GM12878 (cell line): ENCODE data around the gene GOLPH3. TPM values are rescaled to one million over a fixed set of nuclear protein-coding genes. Genes with fewer than 3 reads are reported as not detected.

Experiments
- BCLAF1 ChIP-seq: fragments of 450-650 bp; IDR thresholded peaks from 2 replicates; pipeline ENCODE4 v1.6.1; 2017; ENCODE audit warnings: antibody characterized with exemption, mild to moderate bottlenecking, moderate library complexity
- E2F4 ChIP-seq: IDR thresholded peaks from 2 replicates; pipeline ENCODE4 v1.6.1; 2012; ENCODE audit warnings: low read depth, low read length, improper control_type of control experiment
- FOXM1 ChIP-seq: IDR thresholded peaks from 2 replicates; pipeline ENCODE4 v1.6.1; 2012; ENCODE audit warnings: low read depth, mild to moderate bottlenecking, inconsistent platforms, low read length, moderate library complexity
- KLF5 ChIP-seq: fragments of 450-650 bp; IDR thresholded peaks from 2 replicates; pipeline ENCODE4 v1.6.1; 2014; ENCODE audit warnings: mild to moderate bottlenecking; ENCODE audit not compliant: partially characterized antibody
- LARP7 ChIP-seq: fragments of 450-650 bp; IDR thresholded peaks from 2 replicates; pipeline ENCODE4 v1.6.1; 2017; ENCODE audit warnings: mild to moderate bottlenecking
- NFYB ChIP-seq: IDR thresholded peaks from 2 replicates; pipeline ENCODE4 v1.6.1; 2011; ENCODE audit warnings: low read depth, mild to moderate bottlenecking, low read length, improper control_type of control experiment, moderate library complexity; ENCODE audit not compliant: insufficient read depth
- NKRF ChIP-seq: fragments of 450-650 bp; conservative IDR thresholded peaks from 2 replicates; pipeline ENCODE4 v1.6.1; 2017; ENCODE audit warnings: mild to moderate bottlenecking, moderate library complexity
- RFX5 ChIP-seq: IDR thresholded peaks from 2 replicates; pipeline ENCODE4 v1.6.1; 2011; ENCODE audit warnings: low read depth, low read length, improper control_type of control experiment
- SMARCA5 ChIP-seq: fragments of 450-650 bp; IDR thresholded peaks from 2 replicates; pipeline ENCODE4 v1.6.1; 2017; ENCODE audit warnings: mild to moderate bottlenecking
- SP1 ChIP-seq: IDR thresholded peaks from one replicate; pipeline ENCODE4 v1.6.1; 2011; ENCODE audit warnings: low read depth, low read length
- SPI1 ChIP-seq: IDR thresholded peaks from 2 replicates; pipeline ENCODE4 v1.6.1; 2011; ENCODE audit warnings: low read depth, mild to moderate bottlenecking, low read length, moderate library complexity, borderline replicate concordance; ENCODE audit not compliant: insufficient read depth
- SREBF1 ChIP-seq: IDR thresholded peaks from 2 replicates; pipeline ENCODE4 v1.6.1; 2012; ENCODE audit warnings: mild to moderate bottlenecking, low read length
- SUPT20H ChIP-seq: IDR thresholded peaks from 2 replicates; pipeline ENCODE4 v1.6.1; 2011; ENCODE audit warnings: low read depth, mild to moderate bottlenecking, low read length, moderate library complexity, borderline replicate concordance; ENCODE audit not compliant: control insufficient read depth
- ZNF384 ChIP-seq: IDR thresholded peaks from 2 replicates; pipeline ENCODE4 v1.6.1; 2012; ENCODE audit warnings: low read depth, mild to moderate bottlenecking, low read length, improper control_type of control experiment, borderline replicate concordance
- ZNF592 ChIP-seq: fragments of 450-650 bp; IDR thresholded peaks from 2 replicates; pipeline ENCODE4 v1.6.1; 2017; ENCODE audit warnings: mild to moderate bottlenecking, moderate library complexity
- polyA plus RNA-seq, 11 experiments: library from polyadenylated mRNA; depleted of rRNA in 4 of 11; unstranded in 6 of 11; stranded (reverse) in 5 of 11; fragments of >200 nt; fragmentation: Nextera tagmentation in 4 of 11; fragmentation: Illumina TruSeq in 1 of 11; extraction: Ambion mirVana in 4 of 11; extraction: Trizol in 1 of 11; gene quantifications; 1 replicate in 1 of 11; 2 replicates in 10 of 11; pipeline versions ENCODE4 v1.2.1 to v1.2.3, GENCODE V29; 2011 to 2016; ENCODE audit warnings: inconsistent platforms in 2 of 11, missing spikeins in 2 of 11, low read depth in 1 of 11
- total RNA-seq, 4 experiments: library from RNA; depleted of rRNA in 3 of 4; stranded (reverse); fragments of >200 nt in 3 of 4; fragmentation: Illumina TruSeq in 1 of 4; extraction: Trizol in 1 of 4; gene quantifications; 2 replicates each; pipeline versions ENCODE4 v1.2.1 to v1.2.3, GENCODE V29; 2013 to 2021

Gene GOLPH3
- total and polyA plus RNA-seq, 10 of the 15 experiments (the other 5 are each of a cell fraction or from before 2014, with no cell fraction given) = 14.0 to 79.7 (median 43.2) TPM

GRCh38 chr5:32100691-32101302, 73.3 kb downstream of the GOLPH3 start (continued):
- TF ChIP-seq BCLAF1 = no peak
- TF ChIP-seq SP1 = no peak
- no peak for TF ChIP-seq SPI1
- no peak for TF ChIP-seq FOXM1
- no peak for TF ChIP-seq SREBF1
- no peak for TF ChIP-seq SUPT20H
- TF ChIP-seq ZNF592 = no peak
- TF ChIP-seq NKRF = no peak
- TF ChIP-seq KLF5 = no peak
- TF ChIP-seq NFYB = no peak
- TF ChIP-seq SMARCA5 = no peak
- TF ChIP-seq E2F4 = no peak
- no peak for TF ChIP-seq LARP7
- no peak for TF ChIP-seq ZNF384
- no peak for TF ChIP-seq RFX5
